ENCODE measurements around the gene ANKRD55.
"Not testable (repeated sequence)": the region's sequence is repeated elsewhere in the genome, so short reads cannot be mapped to it uniquely, and the experiment has no call there.

Gene ANKRD55

GRCh38 chr5:56251918-56252553, 18.9 kb upstream of the ANKRD55 start:
- no peak overlapping the region for H3K9ac ChIP-seq (ENCODE audit: low read length)
- no peak overlapping the region for H3K27ac ChIP-seq (ENCODE audit: low read depth, low read length)
- no peaks in the 10 kb centered on the region for H3K9me3 ChIP-seq (ENCODE audit: low read length)
- no peaks in the 10 kb centered on the region for H3K36me3 ChIP-seq (ENCODE audit: insufficient read depth, low read length)
- H3K27me3 ChIP-seq (ENCODE audit: control insufficient read depth in 1 of 2, insufficient read depth in 2 of 2, low read length in 2 of 2): no peaks in the 10 kb centered on the region
- H3K4me1 ChIP-seq (ENCODE audit: insufficient read depth, low read length): no peaks in the 10 kb centered on the region
- no peak overlapping the region for H3K4me3 ChIP-seq (ENCODE audit: low read depth in 1 of 2, low read length in 2 of 2)

GRCh38 chr5:56251440-56251839, 18.3 kb upstream of the ANKRD55 start:
- no peaks in the 10 kb centered on the region for H3K36me3 ChIP-seq (ENCODE audit: insufficient read depth, low read length)
- no peaks in the 10 kb centered on the region for H3K27me3 ChIP-seq (ENCODE audit: control insufficient read depth in 1 of 2, insufficient read depth in 2 of 2, low read length in 2 of 2)
- H3K4me3 ChIP-seq (ENCODE audit: low read depth in 1 of 2, low read length in 2 of 2): no peak overlapping the region
- no peak overlapping the region for H3K27ac ChIP-seq (ENCODE audit: low read depth, low read length)
- no peaks in the 10 kb centered on the region for H3K9me3 ChIP-seq (ENCODE audit: low read length)
- no peaks in the 10 kb centered on the region for H3K4me1 ChIP-seq (ENCODE audit: insufficient read depth, low read length)
- H3K9ac ChIP-seq (ENCODE audit: low read length): no peak overlapping the region

GRCh38 chr5:56250011-56250410, 16.9 kb upstream of the ANKRD55 start:
- Histone ChIP-seq H3K27me3 (ENCODE audit: control insufficient read depth in 1 of 2, insufficient read depth in 2 of 2, low read length in 2 of 2) (no peaks in the 10 kb centered on the region), H3K27ac (ENCODE audit: low read depth, low read length) (no peak overlapping the region), H3K36me3 (ENCODE audit: insufficient read depth, low read length) (no peaks in the 10 kb centered on the region), H3K4me1 (ENCODE audit: insufficient read depth, low read length) (no peaks in the 10 kb centered on the region), H3K9ac (ENCODE audit: low read length) (no peak overlapping the region), H3K4me3 (ENCODE audit: low read depth in 1 of 2, low read length in 2 of 2) (no peak overlapping the region), H3K9me3 (ENCODE audit: low read length) (no peaks in the 10 kb centered on the region)

- not testable (repeated sequence) for H3K4me1 ChIP-seq (ENCODE audit: insufficient read depth, low read length); H3K27ac ChIP-seq (ENCODE audit: low read depth, low read length); H3K9me3 ChIP-seq (ENCODE audit: low read length); H3K27me3 ChIP-seq (ENCODE audit: control insufficient read depth in 1 of 2, insufficient read depth in 2 of 2, low read length in 2 of 2); H3K9ac ChIP-seq (ENCODE audit: low read length); H3K36me3 ChIP-seq (ENCODE audit: insufficient read depth, low read length); H3K4me3 ChIP-seq (ENCODE audit: low read depth in 1 of 2, low read length in 2 of 2)
Observed at GRCh38 chr5:56249085-56249484, 16.0 kb upstream of the ANKRD55 start.

- Histone ChIP-seq H3K27me3 (ENCODE audit: control insufficient read depth in 1 of 2, insufficient read depth in 2 of 2, low read length in 2 of 2) (no peaks in the 10 kb centered on the region), H3K4me1 (ENCODE audit: insufficient read depth, low read length) (no peaks in the 10 kb centered on the region), H3K9me3 (ENCODE audit: low read length) (no peaks in the 10 kb centered on the region), H3K4me3 (ENCODE audit: low read depth in 1 of 2, low read length in 2 of 2) (no peak overlapping the region), H3K36me3 (ENCODE audit: insufficient read depth, low read length) (no peaks in the 10 kb centered on the region), H3K9ac (ENCODE audit: low read length) (no peak overlapping the region), H3K27ac (ENCODE audit: low read depth, low read length) (no peak overlapping the region)
Observed at GRCh38 chr5:56247592-56247991, 14.5 kb upstream of the ANKRD55 start.

DNA sequence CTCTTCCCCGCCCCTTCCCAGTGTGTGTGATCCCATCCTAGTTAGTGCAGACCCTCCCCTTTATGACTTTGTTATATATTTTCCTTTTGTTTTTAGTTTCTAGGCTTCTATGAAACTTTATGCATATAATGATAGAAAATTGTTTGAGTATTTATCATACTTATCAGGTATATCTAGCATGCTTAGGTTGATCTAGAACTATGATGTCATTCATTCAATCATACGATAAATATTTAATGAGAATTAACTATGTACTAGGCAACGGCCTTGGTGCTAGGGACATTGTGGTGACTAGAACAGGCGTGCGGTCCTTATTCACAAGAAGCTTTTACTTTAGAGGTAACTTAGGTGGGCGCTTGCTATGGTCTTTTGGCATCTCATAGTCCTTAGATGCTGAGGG, 13.6 kb upstream of the ANKRD55 start:
- H3K27ac ChIP-seq (ENCODE audit: low read depth, low read length): no peak overlapping the region
- no peak overlapping the region for H3K4me3 ChIP-seq (ENCODE audit: low read depth in 1 of 2, low read length in 2 of 2)
- H3K4me1 ChIP-seq (ENCODE audit: insufficient read depth, low read length): no peaks in the 10 kb centered on the region
- H3K9ac ChIP-seq (ENCODE audit: low read length): no peak overlapping the region
- no peaks in the 10 kb centered on the region for H3K9me3 ChIP-seq (ENCODE audit: low read length)
- H3K27me3 ChIP-seq (ENCODE audit: control insufficient read depth in 1 of 2, insufficient read depth in 2 of 2, low read length in 2 of 2): no peaks in the 10 kb centered on the region
- no peaks in the 10 kb centered on the region for H3K36me3 ChIP-seq (ENCODE audit: insufficient read depth, low read length)

- H3K4me3 ChIP-seq (ENCODE audit: low read depth in 1 of 2, low read length in 2 of 2): no peak overlapping the region
- no peaks in the 10 kb centered on the region for H3K9me3 ChIP-seq (ENCODE audit: low read length)
- H3K9ac ChIP-seq (ENCODE audit: low read length): no peak overlapping the region
- H3K36me3 ChIP-seq (ENCODE audit: insufficient read depth, low read length): no peaks in the 10 kb centered on the region
- no peaks in the 10 kb centered on the region for H3K27me3 ChIP-seq (ENCODE audit: control insufficient read depth in 1 of 2, insufficient read depth in 2 of 2, low read length in 2 of 2)
- H3K4me1 ChIP-seq (ENCODE audit: insufficient read depth, low read length): no peaks in the 10 kb centered on the region
- no peak overlapping the region for H3K27ac ChIP-seq (ENCODE audit: low read depth, low read length)
Observed at GRCh38 chr5:56245481-56245880, 12.4 kb upstream of the ANKRD55 start.

DNA sequence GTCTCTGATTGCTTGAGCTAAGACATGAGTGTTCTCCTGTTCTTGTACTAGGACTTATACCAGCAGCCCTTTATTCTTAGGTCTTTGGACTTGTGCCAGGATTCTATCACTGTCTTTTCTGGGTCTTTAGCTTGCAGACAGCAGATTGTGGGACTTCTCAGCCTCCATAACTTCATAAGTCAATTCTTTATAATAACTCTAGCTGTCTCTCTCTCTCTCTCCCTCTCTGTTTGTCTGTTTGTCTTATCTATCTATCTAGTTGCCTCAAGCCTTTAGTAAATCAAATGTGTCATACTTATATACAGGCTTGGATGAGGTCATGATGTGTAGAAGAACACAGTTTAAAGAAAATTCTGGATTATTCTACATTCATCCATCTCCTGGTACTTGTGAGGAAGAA, 11.5 kb upstream of the ANKRD55 start:
- H3K4me1 ChIP-seq (ENCODE audit: insufficient read depth, low read length): no peaks in the 10 kb centered on the region
- H3K9me3 ChIP-seq (ENCODE audit: low read length): no peaks in the 10 kb centered on the region
- no peaks in the 10 kb centered on the region for H3K27me3 ChIP-seq (ENCODE audit: control insufficient read depth in 1 of 2, insufficient read depth in 2 of 2, low read length in 2 of 2)
- no peak overlapping the region for H3K27ac ChIP-seq (ENCODE audit: low read depth, low read length)
- H3K36me3 ChIP-seq (ENCODE audit: insufficient read depth, low read length): no peaks in the 10 kb centered on the region
- H3K9ac ChIP-seq (ENCODE audit: low read length): no peak overlapping the region
- H3K4me3 ChIP-seq (ENCODE audit: low read depth in 1 of 2, low read length in 2 of 2): no peak overlapping the region

DNA sequence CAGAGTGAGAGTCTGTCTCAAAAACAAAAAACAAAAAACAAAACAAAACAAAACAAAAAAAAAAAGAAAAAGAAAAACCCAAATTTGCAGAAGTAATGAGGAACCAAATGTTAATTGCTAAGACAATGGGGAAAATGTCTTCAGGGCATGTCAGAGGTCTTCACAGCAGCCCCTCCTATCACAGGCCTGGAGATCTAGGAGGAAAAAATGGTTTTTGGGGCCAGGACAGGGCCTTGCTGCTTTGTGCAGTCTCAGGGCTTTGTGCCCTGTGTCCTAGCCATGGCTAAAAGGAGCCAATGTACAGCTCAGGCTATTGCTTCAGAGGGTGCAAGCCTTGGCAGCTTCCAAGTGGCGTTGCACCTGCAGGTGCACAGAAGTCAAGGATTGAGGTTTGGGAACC, 9.1 kb upstream of the ANKRD55 start:
- H3K9me3 ChIP-seq (ENCODE audit: low read length); H3K4me1 ChIP-seq (ENCODE audit: insufficient read depth, low read length); H3K27me3 ChIP-seq (ENCODE audit: control insufficient read depth in 1 of 2, insufficient read depth in 2 of 2, low read length in 2 of 2); H3K27ac ChIP-seq (ENCODE audit: low read depth, low read length); H3K4me3 ChIP-seq (ENCODE audit: low read depth in 1 of 2, low read length in 2 of 2); H3K9ac ChIP-seq (ENCODE audit: low read length); H3K36me3 ChIP-seq (ENCODE audit: insufficient read depth, low read length): not testable (repeated sequence)

DNA sequence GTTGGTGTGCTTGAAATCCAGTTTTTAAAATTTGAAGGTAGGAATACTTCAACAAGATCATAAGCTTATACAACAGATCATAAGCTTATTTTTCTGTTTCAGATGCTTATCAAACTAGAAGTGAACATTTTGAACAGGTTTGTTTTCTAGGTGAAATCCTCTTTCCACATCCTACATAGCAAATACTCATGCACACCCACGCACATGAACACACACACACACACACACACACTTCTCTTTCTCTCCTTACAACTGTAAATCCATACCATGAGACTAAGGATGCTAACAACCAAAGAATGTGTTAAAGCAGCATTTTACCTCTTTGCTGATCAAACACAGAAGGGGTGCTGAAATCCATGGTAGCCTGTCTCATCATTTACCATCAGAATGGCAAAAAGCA, 592 bp downstream of the ANKRD55 start:
- no peak overlapping the region for H3K4me3 ChIP-seq (ENCODE audit: low read depth in 1 of 2, low read length in 2 of 2)
- no peak overlapping the region for H3K9ac ChIP-seq (ENCODE audit: low read length)
- no peaks in the 10 kb centered on the region for H3K4me1 ChIP-seq (ENCODE audit: insufficient read depth, low read length)
- H3K36me3 ChIP-seq (ENCODE audit: insufficient read depth, low read length): no peaks in the 10 kb centered on the region
- H3K27me3 ChIP-seq (ENCODE audit: control insufficient read depth in 1 of 2, insufficient read depth in 2 of 2, low read length in 2 of 2): peaks cover 0 to 5% of the 10 kb centered on the region in 2 donors
- no peaks in the 10 kb centered on the region for H3K9me3 ChIP-seq (ENCODE audit: low read length)
- H3K27ac ChIP-seq (ENCODE audit: low read depth, low read length): no peak overlapping the region

- no peaks in the 10 kb centered on the region for H3K9me3 ChIP-seq (ENCODE audit: low read length)
Observed at GRCh38 chr5:56230576-56230975, 2.6 kb downstream of the ANKRD55 start.

GRCh38 chr5:56229111-56229510, 4.0 kb downstream of the ANKRD55 start:
- no peak overlapping the region for H3K27ac ChIP-seq (ENCODE audit: low read depth, low read length)
- H3K9ac ChIP-seq (ENCODE audit: low read length): no peak overlapping the region
- H3K36me3 ChIP-seq (ENCODE audit: insufficient read depth, low read length): no peaks in the 10 kb centered on the region
- H3K9me3 ChIP-seq (ENCODE audit: low read length): no peaks in the 10 kb centered on the region
- H3K27me3 ChIP-seq (ENCODE audit: control insufficient read depth in 1 of 2, insufficient read depth in 2 of 2, low read length in 2 of 2): peaks cover 0 to 5% of the 10 kb centered on the region in 2 donors
- H3K4me3 ChIP-seq (ENCODE audit: low read depth in 1 of 2, low read length in 2 of 2): no peak overlapping the region
- H3K4me1 ChIP-seq (ENCODE audit: insufficient read depth, low read length): no peaks in the 10 kb centered on the region

More at GRCh38 chr5:56230576-56230975, 2.6 kb downstream of the ANKRD55 start:
- Histone ChIP-seq H3K36me3 (ENCODE audit: insufficient read depth, low read length) (no peaks in the 10 kb centered on the region), H3K4me1 (ENCODE audit: insufficient read depth, low read length) (no peaks in the 10 kb centered on the region), H3K4me3 (ENCODE audit: low read depth in 1 of 2, low read length in 2 of 2) (no peak overlapping the region), H3K27me3 (ENCODE audit: control insufficient read depth in 1 of 2, insufficient read depth in 2 of 2, low read length in 2 of 2) (peaks cover 0 to 5% of the 10 kb centered on the region in 2 donors), H3K27ac (ENCODE audit: low read depth, low read length) (no peak overlapping the region), H3K9ac (ENCODE audit: low read length) (no peak overlapping the region)

Data from muscle layer of colon (tissue), 2 donors.